ENCODE measurements around the gene FGGY.
A peak's percentile ranks its signal among the peaks of the same experiment; 100 is the strongest.

The FGGY gene

GRCh38 chr1:59678493-59679228 lies 381.8 kb downstream of the FGGY start:
- peak; percentile 100 for FAIRE-seq

GRCh38 chr1:59680044-59680443 lies 383.1 kb downstream of the FGGY start:
- no peak for TF ChIP-seq POLR2A (IDR thresholded peaks at IDR 0.05; ENCODE audit: low read depth, low read length)
- no peak for FAIRE-seq
- no peak for DNase-seq (ENCODE audit: insufficient read length, low spot score)

More at GRCh38 chr1:59678493-59679228, 381.8 kb downstream of the FGGY start:
- TF ChIP-seq POLR2A (IDR thresholded peaks at IDR 0.05; ENCODE audit: low read depth, low read length) = no peak
- peak; percentile 45 for DNase-seq (ENCODE audit: insufficient read length, low spot score)

- FAIRE-seq (no peak), DNase-seq (ENCODE audit: insufficient read length, low spot score) (no peak)
- TF ChIP-seq POLR2A (IDR thresholded peaks at IDR 0.05; ENCODE audit: low read depth, low read length) = no peak
Measured at GRCh38 chr1:59682396-59683080, 385.6 kb downstream of the FGGY start.

GRCh38 chr1:59683197-59683596 lies 386.3 kb downstream of the FGGY start:
- TF ChIP-seq POLR2A (IDR thresholded peaks at IDR 0.05; ENCODE audit: low read depth, low read length) = no peak
- no peak for FAIRE-seq

GRCh38 chr1:59684698-59685097 lies 387.8 kb downstream of the FGGY start:
- FAIRE-seq (no peak), DNase-seq (ENCODE audit: insufficient read length, low spot score) (no peak)
- no peak for TF ChIP-seq POLR2A (IDR thresholded peaks at IDR 0.05; ENCODE audit: low read depth, low read length)

More at GRCh38 chr1:59683197-59683596, 386.3 kb downstream of the FGGY start:
- no peak for DNase-seq (ENCODE audit: insufficient read length, low spot score)

GRCh38 chr1:59685101-59685500 lies 388.2 kb downstream of the FGGY start:
- DNase-seq (ENCODE audit: insufficient read length, low spot score) (no peak), FAIRE-seq (no peak)
- TF ChIP-seq POLR2A (IDR thresholded peaks at IDR 0.05; ENCODE audit: low read depth, low read length) = no peak

GRCh38 chr1:59685666-59686065 lies 388.8 kb downstream of the FGGY start:
- DNase-seq (ENCODE audit: insufficient read length, low spot score) (no peak), FAIRE-seq (no peak)
- TF ChIP-seq POLR2A (IDR thresholded peaks at IDR 0.05; ENCODE audit: low read depth, low read length) = no peak

GRCh38 chr1:59686170-59686569 lies 389.3 kb downstream of the FGGY start:
- FAIRE-seq (no peak), DNase-seq (ENCODE audit: insufficient read length, low spot score) (no peak)
- no peak for TF ChIP-seq POLR2A (IDR thresholded peaks at IDR 0.05; ENCODE audit: low read depth, low read length)

GRCh38 chr1:59686574-59686973 lies 389.7 kb downstream of the FGGY start:
- FAIRE-seq = no peak
- no peak for DNase-seq (ENCODE audit: insufficient read length, low spot score)
- no peak for TF ChIP-seq POLR2A (IDR thresholded peaks at IDR 0.05; ENCODE audit: low read depth, low read length)

- no peak for TF ChIP-seq POLR2A (IDR thresholded peaks at IDR 0.05; ENCODE audit: low read depth, low read length)
- FAIRE-seq = no peak
- no peak for DNase-seq (ENCODE audit: insufficient read length, low spot score)
Measured at GRCh38 chr1:59687081-59687480, 390.2 kb downstream of the FGGY start.

GRCh38 chr1:59688976-59689375 lies 392.1 kb downstream of the FGGY start:
- no peak for TF ChIP-seq POLR2A (IDR thresholded peaks at IDR 0.05; ENCODE audit: low read depth, low read length)
- DNase-seq (ENCODE audit: insufficient read length, low spot score) (no peak), FAIRE-seq (no peak)

GRCh38 chr1:59689730-59690129 lies 392.8 kb downstream of the FGGY start:
- DNase-seq (ENCODE audit: insufficient read length, low spot score) = no peak
- no peak for FAIRE-seq
- no peak for TF ChIP-seq POLR2A (IDR thresholded peaks at IDR 0.05; ENCODE audit: low read depth, low read length)

- no peak for FAIRE-seq
- no peak for TF ChIP-seq POLR2A (IDR thresholded peaks at IDR 0.05; ENCODE audit: low read depth, low read length)
- DNase-seq (ENCODE audit: insufficient read length, low spot score) = no peak
Measured at GRCh38 chr1:59690171-59690930, 393.5 kb downstream of the FGGY start.

- DNase-seq (ENCODE audit: insufficient read length, low spot score) (no peak), FAIRE-seq (no peak)
- no peak for TF ChIP-seq POLR2A (IDR thresholded peaks at IDR 0.05; ENCODE audit: low read depth, low read length)
Measured at GRCh38 chr1:59691261-59691660, 394.4 kb downstream of the FGGY start.
